ENCODE data around the gene TRAF3IP3. TPM values are rescaled to one million over a fixed set of nuclear protein-coding genes. Genes with fewer than 3 reads are reported as not detected.

TRAF3IP3 gene
- total RNA-seq, 1 donor from 2014 or later, result 0.85 TPM

DNA sequence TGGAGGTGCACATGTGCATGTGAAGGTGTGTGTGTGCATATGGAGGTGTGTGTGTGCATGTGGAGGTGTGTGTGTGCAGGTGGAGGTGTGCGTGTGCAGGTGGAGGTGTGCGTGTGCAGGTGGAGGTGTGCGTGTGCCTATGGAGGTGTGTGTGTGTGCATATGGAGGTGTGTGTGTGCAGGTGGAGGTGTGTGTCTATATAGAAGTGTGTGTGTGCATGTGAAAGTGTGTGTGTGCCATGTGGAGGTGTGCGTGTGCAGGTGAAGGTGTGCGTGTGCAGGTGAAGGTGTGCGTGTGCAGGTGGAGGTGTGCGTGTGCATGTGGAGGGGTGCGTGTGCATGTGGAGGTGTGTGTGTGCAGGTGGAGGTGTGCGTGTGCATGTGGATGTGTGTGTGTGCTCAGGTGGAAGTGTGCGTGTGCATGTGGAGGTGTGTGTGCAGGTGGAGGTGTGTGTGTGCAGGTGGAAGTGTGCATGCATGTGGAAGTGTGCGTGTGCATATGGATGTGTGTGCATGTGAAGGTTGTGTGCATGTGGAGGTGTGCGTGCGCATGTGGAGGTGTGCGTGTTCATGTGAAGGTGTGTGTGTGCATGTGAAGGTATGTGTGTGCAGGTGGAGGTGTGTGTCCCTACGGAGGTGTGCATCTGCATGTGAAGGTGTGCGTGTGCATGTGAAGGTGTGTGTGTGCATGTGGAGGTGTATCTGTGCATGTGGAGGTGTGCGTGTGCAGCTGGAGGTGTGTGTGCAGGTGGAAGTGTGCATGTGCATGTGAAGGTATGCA is 15.0 kb downstream of the TRAF3IP3 start:
- H3K9me3 Mint-ChIP-seq, result no peaks in the 10 kb centered on the region
- H3K27me3 Mint-ChIP-seq (ENCODE audit: low read depth), result no peaks in the 10 kb centered on the region
- H3K4me3 Mint-ChIP-seq, result no peak overlapping the region
- no peak for DNase-seq (ENCODE audit: low spot score in 2 of 2, unreplicated experiment in 2 of 2)
- peaks cover 5% of the 10 kb centered on the region for H3K4me1 Mint-ChIP-seq
- no peak overlapping the region for H3K27ac Mint-ChIP-seq
- H3K36me3 Mint-ChIP-seq, result no peaks in the 10 kb centered on the region
- TF ChIP-seq, protein P1, sequence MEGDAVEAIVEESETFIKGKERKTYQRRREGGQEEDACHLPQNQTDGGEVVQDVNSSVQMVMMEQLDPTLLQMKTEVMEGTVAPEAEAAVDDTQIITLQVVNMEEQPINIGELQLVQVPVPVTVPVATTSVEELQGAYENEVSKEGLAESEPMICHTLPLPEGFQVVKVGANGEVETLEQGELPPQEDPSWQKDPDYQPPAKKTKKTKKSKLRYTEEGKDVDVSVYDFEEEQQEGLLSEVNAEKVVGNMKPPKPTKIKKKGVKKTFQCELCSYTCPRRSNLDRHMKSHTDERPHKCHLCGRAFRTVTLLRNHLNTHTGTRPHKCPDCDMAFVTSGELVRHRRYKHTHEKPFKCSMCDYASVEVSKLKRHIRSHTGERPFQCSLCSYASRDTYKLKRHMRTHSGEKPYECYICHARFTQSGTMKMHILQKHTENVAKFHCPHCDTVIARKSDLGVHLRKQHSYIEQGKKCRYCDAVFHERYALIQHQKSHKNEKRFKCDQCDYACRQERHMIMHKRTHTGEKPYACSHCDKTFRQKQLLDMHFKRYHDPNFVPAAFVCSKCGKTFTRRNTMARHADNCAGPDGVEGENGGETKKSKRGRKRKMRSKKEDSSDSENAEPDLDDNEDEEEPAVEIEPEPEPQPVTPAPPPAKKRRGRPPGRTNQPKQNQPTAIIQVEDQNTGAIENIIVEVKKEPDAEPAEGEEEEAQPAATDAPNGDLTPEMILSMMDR (IDR thresholded peaks at IDR 0.05; ENCODE audit: unreplicated experiment), result no peak

DNA sequence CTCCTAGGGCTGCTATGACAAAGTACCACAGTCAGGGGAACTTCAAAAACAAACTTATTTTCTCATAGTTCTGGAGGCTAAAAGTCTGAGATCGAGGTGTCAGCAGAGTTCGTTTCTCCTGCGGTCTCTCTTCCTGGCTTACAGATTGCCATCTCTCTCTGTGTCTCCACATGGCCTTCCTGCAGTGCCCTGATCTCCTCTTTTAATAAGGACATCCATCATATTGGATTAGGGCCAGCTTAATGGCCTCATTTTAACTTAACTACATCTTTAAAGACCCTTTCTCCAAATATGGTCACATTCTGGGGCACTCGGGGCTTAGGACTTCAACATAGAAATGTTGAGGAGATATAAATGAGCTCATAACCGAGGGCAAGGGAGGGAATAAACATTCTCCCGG is 16.3 kb downstream of the TRAF3IP3 start:
- Mint-ChIP-seq H3K27ac (no peak overlapping the region), H3K4me1 (peaks cover 5% of the 10 kb centered on the region), H3K9me3 (no peaks in the 10 kb centered on the region), H3K27me3 (ENCODE audit: low read depth) (no peaks in the 10 kb centered on the region), H3K36me3 (no peaks in the 10 kb centered on the region), H3K4me3 (no peak overlapping the region)
- DNase-seq (ENCODE audit: low spot score in 2 of 2, unreplicated experiment in 2 of 2), result no peak
- TF ChIP-seq, protein P1 (IDR thresholded peaks at IDR 0.05; ENCODE audit: unreplicated experiment), result no peak

DNA sequence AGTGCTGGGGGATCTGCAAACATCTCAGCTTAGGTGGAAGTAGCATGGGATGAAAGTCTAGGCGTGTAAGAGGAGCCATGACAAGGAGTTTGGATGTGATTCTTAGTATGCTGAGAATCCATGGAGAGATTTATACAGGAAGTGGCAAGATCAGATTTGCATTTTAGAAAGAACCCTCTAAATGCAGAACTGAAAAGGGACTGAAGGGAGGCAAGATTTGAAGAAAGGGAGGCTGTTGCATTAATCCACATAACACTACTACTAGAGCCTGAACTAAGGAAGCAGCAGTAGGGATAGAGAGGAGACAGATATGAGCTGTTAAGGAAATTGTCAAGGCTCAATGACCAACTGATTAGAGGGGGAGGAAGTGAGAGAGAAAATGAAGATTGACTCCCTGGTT is 18.7 kb downstream of the TRAF3IP3 start:
- Mint-ChIP-seq H3K27me3 (ENCODE audit: low read depth) (no peaks in the 10 kb centered on the region), H3K4me3 (no peak overlapping the region), H3K27ac (no peak overlapping the region), H3K4me1 (peaks cover 5% of the 10 kb centered on the region), H3K36me3 (peaks cover 2% of the 10 kb centered on the region), H3K9me3 (no peaks in the 10 kb centered on the region)
- TF ChIP-seq, protein P1 (IDR thresholded peaks at IDR 0.05; ENCODE audit: unreplicated experiment), result no peak
- no peak for DNase-seq (ENCODE audit: low spot score in 2 of 2, unreplicated experiment in 2 of 2)

DNA sequence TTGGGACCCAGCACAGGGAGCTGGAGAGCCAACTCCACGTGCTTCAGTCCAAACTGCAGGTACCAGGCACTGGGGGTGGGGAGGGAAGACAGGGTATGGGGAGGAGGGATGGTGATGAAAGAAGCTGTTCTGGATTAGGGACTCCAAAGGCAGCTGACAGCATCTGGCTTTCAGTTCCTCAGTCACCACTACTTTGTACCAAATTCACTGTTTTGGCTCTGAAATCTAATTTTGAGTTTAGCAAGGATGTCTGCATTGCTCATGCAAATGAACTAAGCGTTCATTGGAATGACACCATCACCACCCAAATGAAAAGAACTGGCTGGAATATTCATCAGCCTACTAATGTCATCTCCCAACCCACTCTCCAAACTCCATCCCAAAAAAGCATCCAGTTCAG is 19.8 kb downstream of the TRAF3IP3 start:
- no peak overlapping the region for H3K27ac Mint-ChIP-seq
- no peak for DNase-seq (ENCODE audit: low spot score in 2 of 2, unreplicated experiment in 2 of 2)
- H3K9me3 Mint-ChIP-seq, result no peaks in the 10 kb centered on the region
- H3K4me1 Mint-ChIP-seq, result peaks cover 5% of the 10 kb centered on the region
- H3K27me3 Mint-ChIP-seq (ENCODE audit: low read depth), result no peaks in the 10 kb centered on the region
- no peak overlapping the region for H3K4me3 Mint-ChIP-seq
- TF ChIP-seq, protein P1 (IDR thresholded peaks at IDR 0.05; ENCODE audit: unreplicated experiment), result no peak
- peaks cover 5% of the 10 kb centered on the region for H3K36me3 Mint-ChIP-seq

DNA sequence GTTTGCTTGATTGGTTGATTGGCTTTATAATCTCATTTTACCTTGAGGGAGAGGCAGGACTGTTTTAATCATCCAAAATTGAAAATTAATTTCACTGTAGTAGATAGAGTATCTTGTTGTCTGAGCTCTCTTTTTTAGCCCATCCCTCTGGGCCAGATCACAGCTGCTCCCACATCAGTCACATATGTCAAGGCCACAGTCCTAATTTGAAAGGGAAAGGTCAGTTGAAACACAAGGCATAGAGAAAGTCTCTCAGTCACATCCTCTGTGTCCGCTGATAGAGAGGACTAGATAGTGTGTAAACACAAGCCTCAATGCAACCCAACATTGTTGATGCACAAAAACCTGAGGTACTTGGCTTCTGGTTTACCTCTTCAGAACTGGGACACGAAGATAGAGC is 21.7 kb downstream of the TRAF3IP3 start:
- Mint-ChIP-seq H3K4me3 (no peak overlapping the region), H3K9me3 (no peaks in the 10 kb centered on the region), H3K27ac (no peak overlapping the region), H3K4me1 (peaks cover 5% of the 10 kb centered on the region), H3K36me3 (peaks cover 5% of the 10 kb centered on the region), H3K27me3 (ENCODE audit: low read depth) (no peaks in the 10 kb centered on the region)
- TF ChIP-seq, protein P1 (IDR thresholded peaks at IDR 0.05; ENCODE audit: unreplicated experiment), result no peak
- no peak for DNase-seq (ENCODE audit: low spot score in 2 of 2, unreplicated experiment in 2 of 2)

Data from mesothelial cell of epicardium (in vitro differentiated cells).